Calu3 (cell line): ENCODE data around the gene FBXO33. TPM values are rescaled to one million over a fixed set of nuclear protein-coding genes. Genes with fewer than 3 reads are reported as not detected.

Experiments used
- Bru-seq: library from RNA; stranded (reverse); fragments of 400-500 nt; gene quantifications from one replicate; lab custom pipeline; 2021; lab: Mats Ljungman, UMichigan
- BruChase-seq, 2 experiments: library from RNA; stranded (reverse); fragments of 400-500 nt; gene quantifications; one replicate each; lab custom pipeline; 2021; lab: Mats Ljungman, UMichigan
- BruUV-seq: library from RNA; stranded (reverse); fragments of 400-500 nt; replicated peaks from 2 replicates; lab custom pipeline; 2021; lab: Mats Ljungman, UMichigan
- CTCF ChIA-PET: fragments of 300-600 bp; sonication (Branson Sonifier 250); formaldehyde crosslinking; loops from one replicate; lab custom pipeline; 2022; ENCODE audit warnings: antibody characterized with exemption; lab: Charles Lee
- DNase-seq: peaks from one replicate; pipeline ENCODE4 v3.0.0; 2022
- H3K27ac Mint-ChIP-seq: one replicate; pipeline ENCODE4 v1.8.0; 2022; ENCODE audit warnings: mixed read lengths; ENCODE audit not compliant: unreplicated experiment
- H3K27me3 Mint-ChIP-seq: one replicate; pipeline ENCODE4 v1.8.0; 2022; ENCODE audit warnings: mixed read lengths; ENCODE audit not compliant: unreplicated experiment
- H3K36me3 Mint-ChIP-seq: one replicate; pipeline ENCODE4 v1.8.0; 2022; ENCODE audit warnings: mild to moderate bottlenecking, moderate library complexity, mixed read lengths; ENCODE audit not compliant: insufficient read depth, unreplicated experiment
- H3K4me1 Mint-ChIP-seq: one replicate; pipeline ENCODE4 v1.8.0; 2022; ENCODE audit warnings: mild to moderate bottlenecking, low read depth, mixed read lengths; ENCODE audit not compliant: unreplicated experiment
- H3K4me3 Mint-ChIP-seq: one replicate; pipeline ENCODE4 v1.8.0; 2022; ENCODE audit warnings: mild to moderate bottlenecking, low read depth, moderate library complexity, mixed read lengths; ENCODE audit not compliant: unreplicated experiment
- H3K9me3 Mint-ChIP-seq: one replicate; pipeline ENCODE4 v1.8.0; 2022; ENCODE audit warnings: low read depth, mixed read lengths; ENCODE audit not compliant: unreplicated experiment
- intact Hi-C: fragments of 100-400 bp; cut with micrococcal nuclease; formaldehyde crosslinking; loops from one replicate; pipeline ENCODE4 v1.10.0; 2022; ENCODE audit not compliant: unreplicated experiment
- long read RNA-seq: library from polyadenylated mRNA; stranded (forward); transcript quantifications from one replicate; pipeline ENCODE4 v2.0.0, GENCODE V29; 2022
- total RNA-seq: library from RNA; stranded (reverse); gene quantifications from 2 replicates; pipeline ENCODE4 v1.2.3, GENCODE V29; 2022
- TF ChIP-seq, protein P1 (sequence below): fragments of 200-600 bp; IDR thresholded peaks from one replicate; pipeline ENCODE4 v1.8.0; 2022; ENCODE audit warnings: antibody characterized with exemption; ENCODE audit not compliant: unreplicated experiment

FBXO33 gene
- 8.6 and 9.1 TPM in 2 replicates for total RNA-seq
- Bru-seq, nascent RNA = percentile 72 among the genes with signal in this experiment
- percentile 52 among the genes with signal in this experiment for BruChase-seq, experiment 1, labeled RNA remaining after a 6-hour chase
- percentile 67 among the genes with signal in this experiment for BruChase-seq, experiment 2, labeled RNA remaining after a 2-hour chase
- long read RNA-seq, transcript FBXO33-201 (4 exons, 3,853 nt) = major isoform, 9 of 11 reads
- long read RNA-seq, partial matches to known transcripts = 0 of 11 reads
- long read RNA-seq, other reads (novel, unspliced or antisense) = 1 of 11 reads

- H3K27ac Mint-ChIP-seq = peak within 1 kb of the TSS; percentile 100
- no peaks in the 10 kb centered on the region for H3K27me3 Mint-ChIP-seq
- DNase-seq = peak; percentile 96
- BruUV-seq = no TSS peak
- no peaks in the 10 kb centered on the region for H3K9me3 Mint-ChIP-seq
- CTCF ChIA-PET = interaction anchor here (0.7 to 1.3 kb wide), 2 partner anchors 9 to 129 kb away, joined by 4 to 9 read pairs; no protein-coding TSS in a partner anchor
- TF ChIP-seq, protein P1, sequence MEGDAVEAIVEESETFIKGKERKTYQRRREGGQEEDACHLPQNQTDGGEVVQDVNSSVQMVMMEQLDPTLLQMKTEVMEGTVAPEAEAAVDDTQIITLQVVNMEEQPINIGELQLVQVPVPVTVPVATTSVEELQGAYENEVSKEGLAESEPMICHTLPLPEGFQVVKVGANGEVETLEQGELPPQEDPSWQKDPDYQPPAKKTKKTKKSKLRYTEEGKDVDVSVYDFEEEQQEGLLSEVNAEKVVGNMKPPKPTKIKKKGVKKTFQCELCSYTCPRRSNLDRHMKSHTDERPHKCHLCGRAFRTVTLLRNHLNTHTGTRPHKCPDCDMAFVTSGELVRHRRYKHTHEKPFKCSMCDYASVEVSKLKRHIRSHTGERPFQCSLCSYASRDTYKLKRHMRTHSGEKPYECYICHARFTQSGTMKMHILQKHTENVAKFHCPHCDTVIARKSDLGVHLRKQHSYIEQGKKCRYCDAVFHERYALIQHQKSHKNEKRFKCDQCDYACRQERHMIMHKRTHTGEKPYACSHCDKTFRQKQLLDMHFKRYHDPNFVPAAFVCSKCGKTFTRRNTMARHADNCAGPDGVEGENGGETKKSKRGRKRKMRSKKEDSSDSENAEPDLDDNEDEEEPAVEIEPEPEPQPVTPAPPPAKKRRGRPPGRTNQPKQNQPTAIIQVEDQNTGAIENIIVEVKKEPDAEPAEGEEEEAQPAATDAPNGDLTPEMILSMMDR = no peak
- H3K4me3 Mint-ChIP-seq = peak within 1 kb of the TSS; percentile 94
- intact Hi-C loops = loop anchor here (5.0 kb wide), 2 partner anchors 260 to 330 kb away; partner anchors contain the start of genes SEC23A and TRAPPC6B
- peaks cover 18% of the 10 kb centered on the region for H3K4me1 Mint-ChIP-seq
- peaks cover 36% of the 10 kb centered on the region for H3K36me3 Mint-ChIP-seq
These were observed at the start of gene FBXO33 for GRCh38 chr14:39432179-39432618. Gene FBXO33 (minus strand): TSS chr14:39432433. CDS start chr14:39432162, 271 bp downstream.

GRCh38 chr14:39474416-39474911 lies 42.2 kb upstream of the FBXO33 start:
- DNase-seq = no peak
- TF ChIP-seq, protein P1 = no peak
- Mint-ChIP-seq H3K9me3 (no peaks in the 10 kb centered on the region), H3K27me3 (no peaks in the 10 kb centered on the region), H3K4me1 (no peaks in the 10 kb centered on the region), H3K4me3 (no peak overlapping the region), H3K36me3 (no peaks in the 10 kb centered on the region), H3K27ac (no peak overlapping the region)
- intact Hi-C loops = no loop called here
- no TSS peak for BruUV-seq
- CTCF ChIA-PET = no interaction called here

- no peaks in the 10 kb centered on the region for H3K4me1 Mint-ChIP-seq
- no peak overlapping the region for H3K4me3 Mint-ChIP-seq
- H3K9me3 Mint-ChIP-seq = no peaks in the 10 kb centered on the region
- CTCF ChIA-PET = no interaction called here
- no peaks in the 10 kb centered on the region for H3K27me3 Mint-ChIP-seq
- BruUV-seq = no TSS peak
- H3K27ac Mint-ChIP-seq = no peak overlapping the region
- no peak for DNase-seq
- no peaks in the 10 kb centered on the region for H3K36me3 Mint-ChIP-seq
- intact Hi-C loops = no loop called here
- TF ChIP-seq, protein P1 = no peak
These were observed 39.8 kb upstream of the FBXO33 start for GRCh38 chr14:39472078-39472477.

GRCh38 chr14:39469094-39469710 lies 37.0 kb upstream of the FBXO33 start:
- H3K27ac Mint-ChIP-seq = no peak overlapping the region
- H3K36me3 Mint-ChIP-seq = no peaks in the 10 kb centered on the region
- H3K4me1 Mint-ChIP-seq = no peaks in the 10 kb centered on the region
- BruUV-seq = no TSS peak
- H3K4me3 Mint-ChIP-seq = no peak overlapping the region
- TF ChIP-seq, protein P1 = no peak
- H3K27me3 Mint-ChIP-seq = no peaks in the 10 kb centered on the region
- CTCF ChIA-PET = no interaction called here
- intact Hi-C loops = no loop called here
- no peaks in the 10 kb centered on the region for H3K9me3 Mint-ChIP-seq
- peak; percentile 19 for DNase-seq
